ENCODE measurements around the gene MAN1B1. TPM values are rescaled to one million over a fixed set of nuclear protein-coding genes. Genes with fewer than 3 reads are reported as not detected.

The MAN1B1 gene
- total RNA-seq, 1 donor from 2014 or later = 75.5 TPM

Other genes starting within 250 kb of the MAN1B1 start
- 2.7 and 6.5 TPM in 2 replicates for gene AJM1, start 244.5 kb upstream of the MAN1B1 start, total RNA-seq
- 106 and 131 TPM in 2 replicates for gene PHPT1, start 237.6 kb upstream of the MAN1B1 start, total RNA-seq
- 2.9 and 3.4 TPM in 2 replicates for gene MAMDC4, start 234.6 kb upstream of the MAN1B1 start, total RNA-seq
- gene EDF1, start 220.7 kb upstream of the MAN1B1 start, total RNA-seq = 353 and 413 TPM in 2 replicates
- 7.0 and 31.0 TPM in 2 replicates for gene TRAF2, start 200.5 kb upstream of the MAN1B1 start, total RNA-seq
- gene FBXW5, start 142.2 kb upstream of the MAN1B1 start, total RNA-seq = 170 and 196 TPM in 2 replicates
- 0.88 TPM in 1 of 2 replicates, not detected in the other for gene C8G, start 141.7 kb upstream of the MAN1B1 start, total RNA-seq
- gene LCN12, start 134.7 kb upstream of the MAN1B1 start, total RNA-seq = 0.10 and 0.27 TPM in 2 replicates
- gene PTGDS, start 109.5 kb upstream of the MAN1B1 start, total RNA-seq = 126 and 177 TPM in 2 replicates
- gene LCNL1, start 104.0 kb upstream of the MAN1B1 start, total RNA-seq = 5.0 and 13.8 TPM in 2 replicates
- gene PAXX, start 94.6 kb upstream of the MAN1B1 start, total RNA-seq = 57.3 and 67.3 TPM in 2 replicates
- gene CLIC3, start 90.4 kb upstream of the MAN1B1 start, total RNA-seq = not detected in 2 replicates
- gene ABCA2, start 58.7 kb upstream of the MAN1B1 start, total RNA-seq = 21.1 and 26.3 TPM in 2 replicates
- not detected in 2 replicates for gene FUT7, start 54.9 kb upstream of the MAN1B1 start, total RNA-seq
- gene NPDC1, start 40.8 kb upstream of the MAN1B1 start, total RNA-seq = 4.8 TPM in 2 replicates
- 0.13 and 0.68 TPM in 2 replicates for gene ENTPD2, start 32.9 kb upstream of the MAN1B1 start, total RNA-seq
- gene SAPCD2, start 16.4 kb upstream of the MAN1B1 start, total RNA-seq = 1.9 and 4.7 TPM in 2 replicates
- gene UAP1L1, start 9.5 kb upstream of the MAN1B1 start, total RNA-seq = 40.2 and 46.4 TPM in 2 replicates
- gene DPP7, start 27.7 kb downstream of the MAN1B1 start, total RNA-seq = 132 and 142 TPM in 2 replicates
- 0.05 TPM in 1 of 2 replicates, not detected in the other for gene GRIN1, start 52.2 kb downstream of the MAN1B1 start, total RNA-seq
- not detected in 2 replicates for gene LRRC26, start 83.1 kb downstream of the MAN1B1 start, total RNA-seq
- not detected in 2 replicates for gene TMEM210, start 85.1 kb downstream of the MAN1B1 start, total RNA-seq
- 28.7 and 30.6 TPM in 2 replicates for gene ANAPC2, start 101.6 kb downstream of the MAN1B1 start, total RNA-seq
- gene SSNA1, start 101.7 kb downstream of the MAN1B1 start, total RNA-seq = 143 and 158 TPM in 2 replicates
- gene TPRN, start 113.8 kb downstream of the MAN1B1 start, total RNA-seq = 19.5 and 25.3 TPM in 2 replicates
- gene TMEM203, start 118.7 kb downstream of the MAN1B1 start, total RNA-seq = 39.2 and 48.4 TPM in 2 replicates
- 6.1 and 10.5 TPM in 2 replicates for gene NDOR1, start 118.7 kb downstream of the MAN1B1 start, total RNA-seq
- gene RNF208, start 135.3 kb downstream of the MAN1B1 start, total RNA-seq = 0.21 and 0.36 TPM in 2 replicates
- gene CYSRT1, start 138.2 kb downstream of the MAN1B1 start, total RNA-seq = 1.4 and 2.0 TPM in 2 replicates
- gene RNF224, start 140.5 kb downstream of the MAN1B1 start, total RNA-seq = not detected in 2 replicates
- 0.56 and 0.62 TPM in 2 replicates for gene SLC34A3, start 143.9 kb downstream of the MAN1B1 start, total RNA-seq
- 211 and 249 TPM in 2 replicates for gene TUBB4B, start 154.3 kb downstream of the MAN1B1 start, total RNA-seq
- gene STPG3, start 164.3 kb downstream of the MAN1B1 start, total RNA-seq = not detected in 2 replicates
- 37.3 and 48.3 TPM in 2 replicates for gene NELFB, start 168.3 kb downstream of the MAN1B1 start, total RNA-seq
- 1.1 and 3.6 TPM in 2 replicates for gene TOR4A, start 190.7 kb downstream of the MAN1B1 start, total RNA-seq
- 1.2 and 2.0 TPM in 2 replicates for gene NRARP, start 215.3 kb downstream of the MAN1B1 start, total RNA-seq

All from myocyte (in vitro differentiated cells).